Measurements from ENCODE around the gene TK1.

TK1 gene

DNA sequence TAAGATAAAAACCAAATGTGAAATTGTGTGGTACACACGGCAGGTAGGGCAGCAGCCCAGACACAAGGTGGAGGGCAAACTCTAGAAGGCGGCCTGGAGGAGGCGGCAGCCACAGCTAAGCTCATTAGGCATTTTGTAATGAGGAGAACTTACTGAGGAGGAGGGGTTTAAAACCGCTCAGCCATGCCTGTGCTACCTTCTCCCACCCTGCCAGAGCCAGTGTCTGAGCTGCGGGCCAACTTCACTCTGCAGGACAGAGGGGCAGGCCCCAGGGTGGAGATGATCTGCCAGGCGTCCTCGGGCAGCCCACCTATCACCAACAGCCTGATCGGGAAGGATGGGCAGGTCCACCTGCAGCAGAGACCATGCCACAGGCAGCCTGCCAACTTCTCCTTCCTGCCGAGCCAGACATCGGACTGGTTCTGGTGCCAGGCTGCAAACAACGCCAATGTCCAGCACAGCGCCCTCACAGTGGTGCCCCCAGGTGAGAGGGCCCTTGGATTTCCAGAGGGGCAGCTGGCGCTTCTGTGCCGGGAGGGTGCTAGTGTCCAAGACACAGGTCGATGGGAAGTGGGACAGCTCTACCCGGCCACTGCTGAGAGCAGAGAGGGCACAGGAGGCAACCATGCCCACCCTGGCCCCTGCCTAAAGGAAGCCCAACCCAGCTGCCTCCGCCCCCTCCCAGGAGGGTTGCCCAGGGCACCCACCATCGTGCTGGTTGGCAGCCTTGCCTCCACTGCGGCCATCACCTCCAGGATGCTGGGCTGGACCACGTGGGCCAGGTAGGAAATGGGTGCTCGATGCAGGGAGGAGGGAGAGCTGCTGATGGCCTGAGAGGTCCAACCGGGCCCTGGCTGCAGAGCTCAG lies 22.7 kb downstream of the TK1 start:
- no peak for DNase-seq (ENCODE audit: low spot score)
- Histone ChIP-seq H3K4me3 (no peak overlapping the region), H3K27ac (no peak overlapping the region)
- TF ChIP-seq CTCF (IDR thresholded peaks at IDR 0.05) = no peak

DNA sequence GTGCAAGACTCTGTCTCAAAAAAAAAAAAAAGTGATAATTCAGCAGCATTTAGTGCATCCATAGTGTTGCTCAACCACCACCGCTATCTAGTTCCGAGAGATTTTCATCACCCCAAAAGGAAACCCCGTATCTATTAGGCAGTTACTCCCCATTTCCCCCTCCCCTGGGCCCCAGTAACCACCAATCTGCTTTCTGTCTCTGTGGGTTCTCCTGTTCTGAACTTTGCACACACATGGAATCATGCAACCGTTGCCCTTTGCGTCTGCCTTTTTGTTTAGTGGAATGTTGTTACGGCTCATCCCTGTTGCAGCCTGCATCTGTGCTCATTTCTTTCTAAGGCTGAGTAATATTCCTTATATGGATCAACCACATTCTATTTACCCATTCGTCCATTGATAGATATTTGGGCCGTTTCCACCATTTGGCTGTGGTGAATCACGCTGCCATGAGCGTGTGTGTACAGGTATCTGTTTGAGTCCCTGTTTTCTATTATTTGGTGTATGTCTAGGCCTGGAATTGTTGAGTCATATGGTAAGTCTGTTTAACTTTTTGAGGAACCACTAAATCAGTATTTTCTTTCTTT lies 27.2 kb downstream of the TK1 start:
- no peak for DNase-seq (ENCODE audit: low spot score)

DNA sequence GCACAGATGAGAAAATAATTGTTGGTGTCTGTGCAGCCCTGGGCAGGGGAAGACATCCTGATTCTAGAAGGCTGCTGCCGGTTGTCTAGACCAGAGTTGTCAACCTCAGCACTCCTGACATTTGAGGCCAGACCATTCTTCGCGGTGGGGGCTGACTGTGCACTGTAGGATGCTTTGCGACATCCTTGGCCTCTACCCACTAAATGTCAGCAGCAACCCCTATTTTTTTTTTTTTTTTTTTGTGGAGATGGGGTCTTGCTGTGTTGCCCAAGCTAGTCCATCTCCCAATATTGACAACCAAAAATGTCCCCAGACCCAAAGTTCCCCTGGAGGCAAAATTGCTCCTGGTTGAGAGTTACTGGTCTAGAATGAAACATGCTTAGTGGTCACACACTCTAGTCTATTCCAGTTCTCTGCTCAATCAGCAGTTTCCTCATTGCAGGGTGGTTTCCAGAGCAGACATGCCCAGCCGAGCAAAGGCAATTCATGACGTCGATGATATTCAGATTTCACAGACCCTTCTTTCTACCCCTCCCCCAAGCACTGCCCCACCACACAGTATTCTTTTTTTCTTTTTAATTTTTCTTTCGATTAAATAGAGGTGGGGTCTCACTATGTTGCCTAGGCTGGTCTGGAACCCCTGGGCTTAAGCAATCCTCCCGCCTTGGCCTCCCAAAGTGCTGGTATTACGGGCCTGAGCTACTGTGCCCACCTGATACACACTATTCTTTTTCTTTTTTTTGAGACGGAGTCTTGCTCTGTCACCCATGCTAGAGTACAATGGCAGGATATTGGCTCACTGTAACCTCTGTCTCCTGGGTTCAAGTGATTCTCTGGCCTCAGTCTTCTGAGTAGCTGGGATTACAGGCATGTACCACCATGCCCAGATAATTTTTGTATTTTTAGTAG lies 31.7 kb downstream of the TK1 start:
- TF ChIP-seq CTCF (IDR thresholded peaks at IDR 0.05) = no peak
- no peak for DNase-seq (ENCODE audit: low spot score)
- Histone ChIP-seq H3K27ac (no peak overlapping the region), H3K4me3 (no peak overlapping the region)

More for the DNA sequence above, 27.2 kb downstream of the TK1 start:
- TF ChIP-seq CTCF (IDR thresholded peaks at IDR 0.05) = no peak
- Histone ChIP-seq H3K4me3 (no peak overlapping the region), H3K27ac (no peak overlapping the region)

- TF ChIP-seq CTCF (IDR thresholded peaks at IDR 0.05) = no peak
- no peak for DNase-seq (ENCODE audit: low spot score)
- H3K27ac ChIP-seq = no peak overlapping the region
- H3K4me3 ChIP-seq = no peak overlapping the region
Measured at GRCh38 chr17:78151514-78152008, 35.3 kb downstream of the TK1 start.

DNA sequence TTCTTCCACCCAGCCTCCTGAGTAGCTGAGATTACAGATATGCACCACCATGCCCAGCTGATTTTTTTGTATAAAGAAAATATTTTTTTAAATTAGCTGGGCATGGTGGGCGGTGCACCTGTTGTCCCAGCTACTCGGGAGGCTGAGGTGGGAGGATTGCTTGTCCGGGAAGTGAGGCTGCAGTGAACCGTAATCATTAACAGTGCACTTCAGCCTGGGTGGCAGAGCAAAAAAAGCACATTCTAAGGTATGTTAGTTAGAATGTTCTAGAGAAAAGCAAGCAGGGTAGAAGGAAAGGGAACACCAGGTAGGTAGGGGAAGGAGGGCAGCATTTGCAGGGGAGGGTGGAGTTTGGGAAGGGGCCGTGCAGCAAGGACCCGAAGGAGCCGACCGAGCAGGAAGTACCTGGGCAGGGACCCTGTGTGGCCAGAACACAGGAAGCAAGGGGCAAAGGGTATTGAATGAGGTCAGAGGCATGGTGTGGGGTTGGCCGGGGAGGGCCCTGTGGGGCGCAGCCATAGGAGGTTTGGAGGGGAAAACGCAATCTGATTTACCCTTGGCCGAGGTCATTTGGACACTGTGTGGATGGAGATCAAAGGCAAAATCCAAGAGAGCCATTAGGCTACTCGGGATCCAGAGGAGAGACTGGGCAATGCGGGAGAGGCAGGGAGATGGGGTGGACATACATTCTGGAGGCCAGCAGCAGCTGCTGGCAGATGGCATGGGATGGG lies 38.4 kb downstream of the TK1 start:
- Histone ChIP-seq H3K4me3 (no peak overlapping the region), H3K27ac (no peak overlapping the region)
- TF ChIP-seq CTCF (IDR thresholded peaks at IDR 0.05) = no peak
- no peak for DNase-seq (ENCODE audit: low spot score)

GRCh38 chr17:78147315-78147998 lies 39.4 kb downstream of the TK1 start:
- TF ChIP-seq CTCF (IDR thresholded peaks at IDR 0.05) = no peak
- Histone ChIP-seq H3K4me3 (no peak overlapping the region), H3K27ac (no peak overlapping the region)
- DNase-seq (ENCODE audit: low spot score) = no peak

All from coronary artery (tissue), 2 donors.